ENCODE results near the gene MMP14. TPM values are rescaled to one million over a fixed set of nuclear protein-coding genes. Genes with fewer than 3 reads are reported as not detected.

The MMP14 gene
- total RNA-seq, 2 experiments from 2014 or later: 1.8 to 2.4 TPM

GRCh38 chr14:22830443-22831010 is 5.9 kb upstream of the MMP14 start:
- Mint-ChIP-seq H3K4me1 (ENCODE audit: low read depth) (peaks cover 29% of the 10 kb centered on the region), H3K27me3 (ENCODE audit: low read depth) (no peaks in the 10 kb centered on the region), H3K27ac (peak overlapping the region; percentile 96), H3K4me3 (peak overlapping the region; percentile 95), H3K36me3 (ENCODE audit: low read depth) (peaks cover 40% of the 10 kb centered on the region), H3K9me3 (ENCODE audit: insufficient read depth) (peaks cover 3% of the 10 kb centered on the region)
- no peak for DNase-seq
- CTCF ChIA-PET: interaction anchor here (0.7 to 23.8 kb wide), 13 partner anchors 9 to 272 kb away, joined by 3 to 590 read pairs (median 4); partner anchors contain the start of genes AJUBA, LRP10, OXA1L and PRMT5
- POLR2A ChIA-PET: interaction anchor here (0.6 to 1.6 kb wide), 12 partner anchors 9 to 289 kb away, joined by 3 to 10 read pairs (median 4); partner anchors contain the start of genes ACIN1, C14orf119, CEBPE and DAD1
- peak; percentile 20 for ATAC-seq

- ATAC-seq (no peak), DNase-seq (no peak)
- Mint-ChIP-seq H3K9me3 (ENCODE audit: insufficient read depth) (no peaks in the 10 kb centered on the region), H3K4me3 (no peak overlapping the region), H3K27me3 (ENCODE audit: low read depth) (peaks cover 10% of the 10 kb centered on the region), H3K36me3 (ENCODE audit: low read depth) (peaks cover 46% of the 10 kb centered on the region), H3K27ac (no peak overlapping the region), H3K4me1 (ENCODE audit: low read depth) (peaks cover 37% of the 10 kb centered on the region)
- POLR2A ChIA-PET: interaction anchor here (0.7 to 1.1 kb wide), 2 partner anchors 16 to 69 kb away, joined by 3 read pairs; partner anchors contain the start of gene OXA1L
- CTCF ChIA-PET: interaction anchor here (1.2 to 23.8 kb wide), 2 partner anchors 19 to 265 kb away, joined by 9 to 590 read pairs; no protein-coding TSS in a partner anchor
Measured at GRCh38 chr14:22835505-22835904, 880 bp upstream of the MMP14 start.

GRCh38 chr14:22837114-22837749 is 847 bp downstream of the MMP14 start:
- ChIA-PET POLR2A (interaction anchor here (1.3 kb wide), 1 partner anchor 11 kb away, joined by 5 read pairs; no protein-coding TSS in a partner anchor), CTCF (interaction anchor here (4.5 to 23.8 kb wide), 2 partner anchors 14 to 18 kb away, joined by 36 to 590 read pairs; no protein-coding TSS in a partner anchor)
- Mint-ChIP-seq H3K27me3 (ENCODE audit: low read depth) (peaks cover 12% of the 10 kb centered on the region), H3K27ac (no peak overlapping the region), H3K36me3 (ENCODE audit: low read depth) (peaks cover 35% of the 10 kb centered on the region), H3K4me3 (no peak overlapping the region), H3K4me1 (ENCODE audit: low read depth) (peaks cover 25% of the 10 kb centered on the region), H3K9me3 (ENCODE audit: insufficient read depth) (no peaks in the 10 kb centered on the region)
- ATAC-seq (no peak), DNase-seq (no peak)

GRCh38 chr14:22837750-22838538 is 1.6 kb downstream of the MMP14 start:
- Mint-ChIP-seq H3K27me3 (ENCODE audit: low read depth) (peaks cover 12% of the 10 kb centered on the region), H3K27ac (no peak overlapping the region), H3K9me3 (ENCODE audit: insufficient read depth) (no peaks in the 10 kb centered on the region), H3K36me3 (ENCODE audit: low read depth) (peaks cover 33% of the 10 kb centered on the region), H3K4me3 (no peak overlapping the region), H3K4me1 (ENCODE audit: low read depth) (peaks cover 25% of the 10 kb centered on the region)
- ATAC-seq: no peak
- ChIA-PET POLR2A (interaction anchor here (1.3 to 2.1 kb wide), 2 partner anchors 8 to 11 kb away, joined by 5 to 8 read pairs; partner anchors contain the start of gene MRPL52), CTCF (interaction anchor here (2.4 to 23.8 kb wide), 3 partner anchors 15 to 268 kb away, joined by 8 to 590 read pairs (median 36); no protein-coding TSS in a partner anchor)
- no peak for DNase-seq

GRCh38 chr14:22838631-22839041 is 2.3 kb downstream of the MMP14 start:
- DNase-seq (no peak), ATAC-seq (no peak)
- Mint-ChIP-seq H3K9me3 (ENCODE audit: insufficient read depth) (no peaks in the 10 kb centered on the region), H3K4me3 (no peak overlapping the region), H3K27ac (no peak overlapping the region), H3K4me1 (ENCODE audit: low read depth) (peaks cover 25% of the 10 kb centered on the region), H3K36me3 (ENCODE audit: low read depth) (peaks cover 29% of the 10 kb centered on the region), H3K27me3 (ENCODE audit: low read depth) (peaks cover 12% of the 10 kb centered on the region)
- ChIA-PET POLR2A (interaction anchor here (2.1 kb wide), 1 partner anchor 8 kb away, joined by 8 read pairs; the partner anchor contains the start of gene MRPL52), CTCF (interaction anchor here (1.1 to 23.8 kb wide), 4 partner anchors 15 to 920 kb away, joined by 3 to 590 read pairs (median 22); no protein-coding TSS in a partner anchor)

GRCh38 chr14:22839159-22839779 is 2.9 kb downstream of the MMP14 start:
- POLR2A ChIA-PET: interaction anchor here (1.0 to 2.1 kb wide), 2 partner anchors 9 to 80 kb away, joined by 4 to 8 read pairs; partner anchors contain the start of genes MRPL52 and RBM23
- no peak for DNase-seq
- H3K27me3 Mint-ChIP-seq (ENCODE audit: low read depth): peaks cover 12% of the 10 kb centered on the region
- no peaks in the 10 kb centered on the region for H3K9me3 Mint-ChIP-seq (ENCODE audit: insufficient read depth)
- ATAC-seq: no peak
- CTCF ChIA-PET: interaction anchor here (1.1 to 23.8 kb wide), 4 partner anchors 15 to 921 kb away, joined by 3 to 590 read pairs (median 22); no protein-coding TSS in a partner anchor
- peaks cover 24% of the 10 kb centered on the region for H3K36me3 Mint-ChIP-seq (ENCODE audit: low read depth)
- H3K27ac Mint-ChIP-seq: no peak overlapping the region
- H3K4me1 Mint-ChIP-seq (ENCODE audit: low read depth): peaks cover 25% of the 10 kb centered on the region
- no peak overlapping the region for H3K4me3 Mint-ChIP-seq

- ChIA-PET CTCF (interaction anchor here (0.7 to 23.8 kb wide), 4 partner anchors 13 to 254 kb away, joined by 3 to 590 read pairs (median 20); partner anchors contain the start of genes ACIN1 and C14orf119), POLR2A (interaction anchor here (0.8 kb wide), 1 partner anchor 11 kb away, joined by 6 read pairs; no protein-coding TSS in a partner anchor)
- no peak for DNase-seq
- Mint-ChIP-seq H3K4me3 (no peak overlapping the region), H3K4me1 (ENCODE audit: low read depth) (peaks cover 24% of the 10 kb centered on the region), H3K27ac (no peak overlapping the region), H3K36me3 (ENCODE audit: low read depth) (peaks cover 6% of the 10 kb centered on the region), H3K9me3 (ENCODE audit: insufficient read depth) (no peaks in the 10 kb centered on the region), H3K27me3 (ENCODE audit: low read depth) (peaks cover 15% of the 10 kb centered on the region)
- no peak for ATAC-seq
Measured at GRCh38 chr14:22841311-22841710, 4.9 kb downstream of the MMP14 start.

GRCh38 chr14:22841769-22842168 is 5.4 kb downstream of the MMP14 start:
- no peaks in the 10 kb centered on the region for H3K9me3 Mint-ChIP-seq (ENCODE audit: insufficient read depth)

GRCh38 chr14:22842211-22843122 is 6.1 kb downstream of the MMP14 start:
- no peak for ATAC-seq
- no peak overlapping the region for H3K27ac Mint-ChIP-seq
- no peak for DNase-seq
- H3K9me3 Mint-ChIP-seq (ENCODE audit: insufficient read depth): no peaks in the 10 kb centered on the region
- H3K27me3 Mint-ChIP-seq (ENCODE audit: low read depth): peaks cover 13% of the 10 kb centered on the region
- H3K4me3 Mint-ChIP-seq: no peak overlapping the region
- no peaks in the 10 kb centered on the region for H3K36me3 Mint-ChIP-seq (ENCODE audit: low read depth)
- CTCF ChIA-PET: interaction anchor here (0.8 to 25.2 kb wide), 3 partner anchors 10 to 272 kb away, joined by 3 to 590 read pairs (median 4); partner anchors contain the start of genes MMP14 and MRPL52
- H3K4me1 Mint-ChIP-seq (ENCODE audit: low read depth): peaks cover 17% of the 10 kb centered on the region
- POLR2A ChIA-PET: interaction anchor here (1.0 kb wide), 1 partner anchor 8 kb away, joined by 3 read pairs; no protein-coding TSS in a partner anchor

More at GRCh38 chr14:22841769-22842168, 5.4 kb downstream of the MMP14 start:
- Mint-ChIP-seq H3K27ac (no peak overlapping the region), H3K27me3 (ENCODE audit: low read depth) (peaks cover 14% of the 10 kb centered on the region), H3K4me3 (no peak overlapping the region), H3K4me1 (ENCODE audit: low read depth) (peaks cover 23% of the 10 kb centered on the region), H3K36me3 (ENCODE audit: low read depth) (peaks cover 4% of the 10 kb centered on the region)
- CTCF ChIA-PET: interaction anchor here (1.7 to 4.5 kb wide), 2 partner anchors 14 to 18 kb away, joined by 4 to 36 read pairs; no protein-coding TSS in a partner anchor
- ATAC-seq: no peak
- DNase-seq: no peak
- POLR2A ChIA-PET: interaction anchor here (0.8 kb wide), 1 partner anchor 12 kb away, joined by 6 read pairs; no protein-coding TSS in a partner anchor
